H9 (cell line): ENCODE results near the gene TAF3. TPM values are rescaled to one million over a fixed set of nuclear protein-coding genes. Genes with fewer than 3 reads are reported as not detected.
A peak's percentile ranks its signal among the peaks of the same experiment; 100 is the strongest.

Experiments used
- DNase-seq: peaks from one replicate; pipeline ENCODE4 v3.0.0-alpha.2; 2017
- H2AFZ ChIP-seq: one replicate; pipeline ENCODE4 v1.6.1; 2013; ENCODE audit warnings: mild to moderate bottlenecking, low read length, control low read depth, moderate library complexity
- H2AK5ac ChIP-seq: 2 replicates; pipeline ENCODE4 v1.6.1; 2013; ENCODE audit warnings: low read length, control low read depth, mixed read lengths; ENCODE audit not compliant: insufficient read length
- H2BK120ac ChIP-seq: one replicate; pipeline ENCODE4 v1.6.1; 2013; ENCODE audit warnings: low read depth, mild to moderate bottlenecking, low read length, control low read depth, inconsistent platforms; ENCODE audit not compliant: poor library complexity, severe bottlenecking
- H2BK12ac ChIP-seq: 2 replicates; pipeline ENCODE4 v1.6.1; 2013; ENCODE audit warnings: low read length, control low read depth, mixed read lengths, low read depth; ENCODE audit not compliant: insufficient read length
- H2BK15ac ChIP-seq: 2 replicates; pipeline ENCODE4 v1.6.1; 2013; ENCODE audit warnings: low read depth, low read length, control low read depth
- H2BK20ac ChIP-seq: one replicate; pipeline ENCODE4 v1.6.1; 2013; ENCODE audit warnings: low read depth, mild to moderate bottlenecking, low read length, control low read depth, inconsistent platforms; ENCODE audit not compliant: poor library complexity, severe bottlenecking
- H2BK5ac ChIP-seq: 2 replicates; pipeline ENCODE4 v1.6.1; 2013; ENCODE audit warnings: low read length, control low read depth, mixed read lengths; ENCODE audit not compliant: insufficient read length
- H3K14ac ChIP-seq: 2 replicates; pipeline ENCODE4 v1.6.1; 2013; ENCODE audit warnings: low read length, control low read depth; ENCODE audit not compliant: insufficient read depth
- H3K18ac ChIP-seq: 2 replicates; pipeline ENCODE4 v1.6.1; 2013; ENCODE audit warnings: low read depth, mild to moderate bottlenecking, mixed read lengths, low read length, control low read depth; ENCODE audit not compliant: insufficient read length
- H3K23ac ChIP-seq: 2 replicates; pipeline ENCODE4 v1.6.1; 2013; ENCODE audit warnings: low read length, control low read depth, mixed read lengths, low read depth; ENCODE audit not compliant: insufficient read length
- H3K23me2 ChIP-seq: 2 replicates; pipeline ENCODE4 v1.6.1; 2013; ENCODE audit warnings: low read depth, mild to moderate bottlenecking, mixed read lengths, low read length, control low read depth; ENCODE audit not compliant: insufficient read length, poor library complexity, severe bottlenecking
- H3K27ac ChIP-seq: 2 replicates; pipeline ENCODE4 v1.5.1; 2013; ENCODE audit warnings: low read length, control low read depth, mixed read lengths, low read depth; ENCODE audit not compliant: insufficient read length
- H3K27me3 ChIP-seq: 2 replicates; pipeline ENCODE4 v1.6.1; 2013; ENCODE audit warnings: low read length, control low read depth, inconsistent platforms; ENCODE audit not compliant: insufficient read depth
- H3K4ac ChIP-seq: 2 replicates; pipeline ENCODE4 v1.6.1; 2013; ENCODE audit warnings: low read depth, mild to moderate bottlenecking, control low read depth, inconsistent platforms, low read length, moderate library complexity
- H3K4me1 ChIP-seq: 2 replicates; pipeline ENCODE4 v1.6.1; 2013; ENCODE audit warnings: low read length, control low read depth, inconsistent platforms; ENCODE audit not compliant: insufficient read depth
- H3K4me2 ChIP-seq: 2 replicates; pipeline ENCODE4 v1.6.1; 2013; ENCODE audit warnings: low read length, control low read depth, mixed read lengths; ENCODE audit not compliant: insufficient read length, insufficient read depth
- H3K56ac ChIP-seq: 2 replicates; pipeline ENCODE4 v1.6.1; 2013; ENCODE audit warnings: low read depth, mild to moderate bottlenecking, mixed read lengths, low read length, control low read depth; ENCODE audit not compliant: insufficient read length
- H3K79me1 ChIP-seq: 2 replicates; pipeline ENCODE4 v1.6.1; 2013; ENCODE audit warnings: low read depth, mild to moderate bottlenecking, moderate library complexity, low read length, control low read depth, inconsistent platforms; ENCODE audit not compliant: insufficient read depth, poor library complexity, severe bottlenecking
- H3K79me2 ChIP-seq: 2 replicates; pipeline ENCODE4 v1.6.1; 2013; ENCODE audit warnings: low read length, control low read depth, inconsistent platforms; ENCODE audit not compliant: insufficient read depth
- H3K9ac ChIP-seq: 2 replicates; pipeline ENCODE4 v1.6.1; 2013; ENCODE audit warnings: low read length, control low read depth, mixed read lengths; ENCODE audit not compliant: insufficient read length; ENCODE audit errors: extremely low read depth
- H3K9me3 ChIP-seq: one replicate; pipeline ENCODE4 v1.6.1; 2013; ENCODE audit warnings: low read depth, low read length, inconsistent platforms; ENCODE audit not compliant: control insufficient read depth
- H3T11ph ChIP-seq: one replicate; pipeline ENCODE4 v1.6.1; 2013; ENCODE audit warnings: mild to moderate bottlenecking, low read length, control low read depth, inconsistent platforms
- H4K20me1 ChIP-seq: one replicate; pipeline ENCODE4 v1.6.1; 2013; ENCODE audit not compliant: control insufficient read depth, insufficient read length, insufficient read depth
- H4K5ac ChIP-seq: 2 replicates; pipeline ENCODE4 v1.6.1; 2013; ENCODE audit warnings: low read depth, mild to moderate bottlenecking, mixed read lengths, low read length, control low read depth; ENCODE audit not compliant: insufficient read length
- H4K8ac ChIP-seq: replicated peaks from 2 replicates; pipeline ENCODE4 v1.6.1; 2013; ENCODE audit warnings: low read length, control low read depth, mixed read lengths, low read depth; ENCODE audit not compliant: insufficient read length
- H4K91ac ChIP-seq: 2 replicates; pipeline ENCODE4 v1.6.1; 2013; ENCODE audit warnings: low read depth, mild to moderate bottlenecking, moderate library complexity, mixed read lengths, low read length, control low read depth; ENCODE audit not compliant: insufficient read length
- H3K27ac Mint-ChIP-seq, 3 experiments: 2 replicates in 2 of 3; 3 replicates in 1 of 3; pipeline ENCODE4 v1.8.0; 2020 to 2021; ENCODE audit warnings: mixed read lengths in 3 of 3, mild to moderate bottlenecking in 1 of 3, moderate library complexity in 1 of 3
- H3K27me3 Mint-ChIP-seq: 2 replicates; pipeline ENCODE4 v1.8.0; 2021; ENCODE audit warnings: low read depth, mild to moderate bottlenecking, moderate library complexity, mixed read lengths
- H3K36me3 Mint-ChIP-seq, 3 experiments: 2 replicates in 2 of 3; 3 replicates in 1 of 3; pipeline ENCODE4 v1.8.0; 2020 to 2021; ENCODE audit warnings: low read depth in 3 of 3, mixed read lengths in 3 of 3; ENCODE audit not compliant: insufficient read depth in 1 of 3
- H3K4me1 Mint-ChIP-seq, 2 experiments: 2 replicates each; pipeline ENCODE4 v1.8.0; 2020; ENCODE audit warnings: mixed read lengths in 2 of 2
- H3K4me3 Mint-ChIP-seq, 2 experiments: 2 replicates in 1 of 2; 3 replicates in 1 of 2; pipeline ENCODE4 v1.8.0; 2020 to 2021; ENCODE audit warnings: mild to moderate bottlenecking in 2 of 2, mixed read lengths in 2 of 2, moderate library complexity in 1 of 2
- H3K9me3 Mint-ChIP-seq, 2 experiments: 2 replicates in 1 of 2; 3 replicates in 1 of 2; pipeline ENCODE4 v1.8.0; 2020; ENCODE audit warnings: mild to moderate bottlenecking in 2 of 2, mixed read lengths in 2 of 2, moderate library complexity in 1 of 2
- WGBS: extraction: QIAGEN DNeasy Blood & Tissue Kit; methylation state at CpG from one replicate; pipeline ENCODE4 v1.1.7; 2013; ENCODE audit warnings: missing lambda C conversion rate, low lambda C conversion rate, mixed read lengths; ENCODE audit not compliant: insufficient read length; ENCODE audit errors: extremely low coverage; 5-methylcytosine and 5-hydroxymethylcytosine counted together
- total RNA-seq: library from RNA; stranded (reverse); gene quantifications from 2 replicates; pipeline ENCODE4 v1.2.1, GENCODE V29; 2021
- TF ChIP-seq, protein P1 (sequence below): fragments of 200-600 bp; sonication (generic); conservative IDR thresholded peaks from 3 replicates; pipeline ENCODE4 v1.8.0; 2021; ENCODE audit warnings: antibody characterized with exemption, mild to moderate bottlenecking

TAF3 gene
- total RNA-seq, 1 experiment from 2014 or later: 10.2 TPM

DNA sequence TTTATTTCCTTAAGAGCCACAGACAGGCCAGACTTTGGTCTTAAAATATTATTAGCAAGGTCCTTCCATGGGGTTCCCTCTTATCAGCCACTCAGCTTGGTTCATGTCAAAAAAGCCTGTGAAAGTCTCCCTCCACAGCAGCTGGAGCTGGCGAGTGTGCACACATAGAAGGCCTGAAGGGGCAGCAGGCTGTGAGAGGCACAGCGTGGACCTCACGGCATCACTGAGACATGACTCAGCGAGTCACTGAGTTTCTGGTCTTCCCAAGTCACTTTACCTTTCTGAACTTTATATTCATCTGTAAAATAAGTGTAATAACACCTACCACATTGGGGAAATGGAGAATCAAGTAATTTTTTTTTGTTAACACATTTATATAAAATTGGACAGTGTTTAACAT is 8.7 kb downstream of the TAF3 start:
- Histone ChIP-seq H3K56ac (no peak overlapping the region), H2AK5ac (no peak overlapping the region), H2BK15ac (no peak overlapping the region), H3K9me3 (no peaks in the 10 kb centered on the region), H2BK20ac (no peak overlapping the region), H4K5ac (no peak overlapping the region), H3K79me1 (no peaks in the 10 kb centered on the region), H3K4me1 (peaks cover 2% of the 10 kb centered on the region; the same call in 1 of the 2 replicates), H4K91ac (no peak overlapping the region), H2BK5ac (no peak overlapping the region), H3K27ac (no peak overlapping the region), H4K8ac (no peak overlapping the region), H2BK12ac (no peak overlapping the region), H3T11ph (no peak overlapping the region), H3K23me2 (no peaks in the 10 kb centered on the region), H2AFZ (no peak overlapping the region), H3K18ac (no peak overlapping the region), H3K4ac (no peak overlapping the region), H3K4me2 (no peak overlapping the region), H3K79me2 (no peaks in the 10 kb centered on the region; the same call in 1 of the 2 replicates), H3K14ac (no peak overlapping the region), H3K27me3 (no peaks in the 10 kb centered on the region), H4K20me1 (no peaks in the 10 kb centered on the region), H2BK120ac (no peak overlapping the region), H3K23ac (no peak overlapping the region), H3K9ac (no peak overlapping the region)
- Mint-ChIP-seq H3K9me3 (no peaks in the 10 kb centered on the region), H3K27me3 (no peaks in the 10 kb centered on the region), H3K27ac (peak overlapping the region in 2 of 3 experiments; percentile 56 to 87; a peak in 4 of 7 replicates), H3K36me3 (peaks cover 3 to 28% (median 23%) of the 10 kb centered on the region in 3 experiments; a peak in 6 of 7 replicates), H3K4me1 (peaks cover 8% of the 10 kb centered on the region in 2 experiments), H3K4me3 (no peak overlapping the region; a peak in 1 of 5 replicates)
- peak; percentile 49 for DNase-seq
- TF ChIP-seq, protein P1, sequence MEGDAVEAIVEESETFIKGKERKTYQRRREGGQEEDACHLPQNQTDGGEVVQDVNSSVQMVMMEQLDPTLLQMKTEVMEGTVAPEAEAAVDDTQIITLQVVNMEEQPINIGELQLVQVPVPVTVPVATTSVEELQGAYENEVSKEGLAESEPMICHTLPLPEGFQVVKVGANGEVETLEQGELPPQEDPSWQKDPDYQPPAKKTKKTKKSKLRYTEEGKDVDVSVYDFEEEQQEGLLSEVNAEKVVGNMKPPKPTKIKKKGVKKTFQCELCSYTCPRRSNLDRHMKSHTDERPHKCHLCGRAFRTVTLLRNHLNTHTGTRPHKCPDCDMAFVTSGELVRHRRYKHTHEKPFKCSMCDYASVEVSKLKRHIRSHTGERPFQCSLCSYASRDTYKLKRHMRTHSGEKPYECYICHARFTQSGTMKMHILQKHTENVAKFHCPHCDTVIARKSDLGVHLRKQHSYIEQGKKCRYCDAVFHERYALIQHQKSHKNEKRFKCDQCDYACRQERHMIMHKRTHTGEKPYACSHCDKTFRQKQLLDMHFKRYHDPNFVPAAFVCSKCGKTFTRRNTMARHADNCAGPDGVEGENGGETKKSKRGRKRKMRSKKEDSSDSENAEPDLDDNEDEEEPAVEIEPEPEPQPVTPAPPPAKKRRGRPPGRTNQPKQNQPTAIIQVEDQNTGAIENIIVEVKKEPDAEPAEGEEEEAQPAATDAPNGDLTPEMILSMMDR: peak; percentile 16; the same call in 1 of the 3 replicates
- no CpG with 5 or more reads among the region's 4 CpGs for WGBS
